Right cardiac atrium (tissue), 5 donors: ENCODE measurements around the gene PAPSS2. TPM values are rescaled to one million over a fixed set of nuclear protein-coding genes. Genes with fewer than 3 reads are reported as not detected.
"Not testable (repeated sequence)": the region's sequence is repeated elsewhere in the genome, so short reads cannot be mapped to it uniquely, and the experiment has no call there.

Experiments used
- ATAC-seq, 2 donors: fragments of 200-7000 bp; cut with Tn5 transposase; one replicate each; pipeline versions ENCODE4 v1.8.0 to v1.9.1; 2020; ENCODE audit warnings: moderate library complexity in 2 of 2, mild to moderate bottlenecking in 1 of 2
- DNase-seq, 3 donors: peaks; one replicate each; pipeline ENCODE4 v3.0.0-alpha.2; 2020
- H3K27ac ChIP-seq: one replicate; pipeline ENCODE4 v1.5.1; 2013; ENCODE audit warnings: mild to moderate bottlenecking, low read length, control low read depth, moderate library complexity
- H3K27me3 ChIP-seq: one replicate; pipeline ENCODE4 v1.6.1; 2013; ENCODE audit not compliant: control insufficient read depth, insufficient read depth
- H3K4me1 ChIP-seq: one replicate; pipeline ENCODE4 v1.6.1; 2013; ENCODE audit warnings: low read length; ENCODE audit not compliant: control insufficient read depth, insufficient read depth
- H3K4me3 ChIP-seq: one replicate; pipeline ENCODE4 v1.5.1; 2013; ENCODE audit warnings: low read length, control low read depth
- H3K9me3 ChIP-seq: one replicate; pipeline ENCODE4 v1.6.1; 2013; ENCODE audit warnings: low read length; ENCODE audit not compliant: control insufficient read depth
- WGBS: extraction: QIAGEN DNeasy Blood & Tissue Kit; methylation state at CpG from one replicate; pipeline ENCODE4 v1.1.7; 2013; 5-methylcytosine and 5-hydroxymethylcytosine counted together
- intact Hi-C, 4 donors: fragments of 100-400 bp; cut with DNase I; formaldehyde crosslinking; loops; one replicate each; pipeline versions ENCODE4 v1.11.0 to v1.14.0; 2022 to 2023
- polyA plus RNA-seq: library from polyadenylated mRNA; stranded (reverse); fragments of 200-250 nt; gene quantifications from one replicate; pipeline ENCODE4 v1.2.3, GENCODE V29; 2013
- total RNA-seq, 4 donors: library from RNA; stranded (reverse); fragmentation: NEBNext Ultra II Directional; extraction: Animal tissue kit (Norgen Biotek cat#: 25700); gene quantifications; one replicate each; pipeline ENCODE4 v1.2.1, GENCODE V29; 2021
- donor health status: healthy with polysubstance abuse.
- donor health status: DM: no; HTN: yes; CAD: no.
- donor health status: DM: no; HTN: no; CAD: no.
- donor health status: DM: no; HTN: yes; CAD: no; lungs with severe emphysema.
- donor health status: DM: yes; HTN: yes; CAD: no.

Gene PAPSS2
- total and polyA plus RNA-seq, 5 donors = 5.0 to 15.9 (median 13.9) TPM

- DNase-seq (peak in 2 of 3 donors; percentile 22 to 67), ATAC-seq (peak; percentile 81 to 83)
- Histone ChIP-seq H3K4me3 (no peak overlapping the region), H3K27ac (peak overlapping the region; percentile 42), H3K9me3 (no peaks in the 10 kb centered on the region), H3K4me1 (peaks cover 8% of the 10 kb centered on the region), H3K27me3 (no peaks in the 10 kb centered on the region)
- intact Hi-C loops = loop anchor here (2.0 to 10.0 kb wide), 6 partner anchors 76 to 203 kb away; partner anchors contain the start of gene PAPSS2 (in 2 of the 4)
- 36% methylated on average over 7 of the region's 7 CpGs for WGBS
Measured at GRCh38 chr10:87734987-87735827, 75.5 kb downstream of the PAPSS2 start.

- intact Hi-C loops = loop anchor here in 3 of 4 donors (5.0 to 10.0 kb wide), 3 partner anchors 81 to 206 kb away; partner anchors contain the start of gene PAPSS2 (in 1 of the 3)
- not testable (repeated sequence) for ATAC-seq, H3K27me3 ChIP-seq, H3K9me3 ChIP-seq, H3K4me1 ChIP-seq, H3K27ac ChIP-seq, H3K4me3 ChIP-seq, DNase-seq
- WGBS = 100% methylated on average over 1 of the region's 1 CpG
Measured at GRCh38 chr10:87738253-87738652, 78.6 kb downstream of the PAPSS2 start.

GRCh38 chr10:87739703-87740102 lies 80.0 kb downstream of the PAPSS2 start:
- Histone ChIP-seq H3K4me1 (peaks cover 4% of the 10 kb centered on the region), H3K9me3 (no peaks in the 10 kb centered on the region), H3K27me3 (no peaks in the 10 kb centered on the region), H3K4me3 (no peak overlapping the region), H3K27ac (no peak overlapping the region)
- DNase-seq (no peak), ATAC-seq (no peak)
- WGBS = 83% methylated on average over 4 of the region's 4 CpGs
- intact Hi-C loops = loop anchor here in 3 of 4 donors (5.0 to 10.0 kb wide), 3 partner anchors 82 to 207 kb away; partner anchors contain the start of gene PAPSS2 (in 1 of the 3)

GRCh38 chr10:87740254-87740655 lies 80.6 kb downstream of the PAPSS2 start:
- no peaks in the 10 kb centered on the region for H3K4me1 ChIP-seq
- DNase-seq (no peak), ATAC-seq (peak in 1 of 2 donors; percentile 51)
- H3K4me3 ChIP-seq = no peak overlapping the region
- H3K9me3 ChIP-seq = no peaks in the 10 kb centered on the region
- intact Hi-C loops = no loop called here
- no peaks in the 10 kb centered on the region for H3K27me3 ChIP-seq
- H3K27ac ChIP-seq = no peak overlapping the region

- H3K4me1 ChIP-seq, H3K4me3 ChIP-seq, intact Hi-C loops, H3K27ac ChIP-seq, H3K9me3 ChIP-seq, H3K27me3 ChIP-seq: not testable (repeated sequence)
- WGBS = 94% methylated on average over 18 of the region's 18 CpGs
- DNase-seq (peak; percentile 22 to 57 (median 52)), ATAC-seq (peak; percentile 22)
Measured at GRCh38 chr10:87742992-87743610, 83.4 kb downstream of the PAPSS2 start.

GRCh38 chr10:87744606-87745005 lies 84.9 kb downstream of the PAPSS2 start:
- intact Hi-C loops = no loop called here
- H3K4me1 ChIP-seq = no peaks in the 10 kb centered on the region
- H3K27me3 ChIP-seq = no peaks in the 10 kb centered on the region
- H3K9me3 ChIP-seq = no peaks in the 10 kb centered on the region
- H3K4me3 ChIP-seq = no peak overlapping the region
- DNase-seq (no peak), ATAC-seq (no peak)
- no peak overlapping the region for H3K27ac ChIP-seq
- WGBS = 93% methylated on average over 2 of the region's 2 CpGs

GRCh38 chr10:87746911-87747310 lies 87.2 kb downstream of the PAPSS2 start:
- Histone ChIP-seq H3K4me3 (no peak overlapping the region), H3K27me3 (no peaks in the 10 kb centered on the region), H3K9me3 (no peaks in the 10 kb centered on the region), H3K27ac (no peak overlapping the region), H3K4me1 (no peaks in the 10 kb centered on the region)
- no peak for DNase-seq
- intact Hi-C loops = no loop called here
- WGBS = 65% methylated on average over 4 of the region's 4 CpGs
- no peak for ATAC-seq

- H3K27ac ChIP-seq, H3K4me1 ChIP-seq, H3K4me3 ChIP-seq, DNase-seq, intact Hi-C loops, H3K9me3 ChIP-seq, ATAC-seq, H3K27me3 ChIP-seq: not testable (repeated sequence)
- WGBS = 94% methylated on average over 4 of the region's 4 CpGs
Measured at GRCh38 chr10:87748244-87748643, 88.6 kb downstream of the PAPSS2 start.

GRCh38 chr10:87750001-87750671 lies 90.5 kb downstream of the PAPSS2 start:
- DNase-seq (no peak), ATAC-seq (peak; percentile 36)
- H3K4me3 ChIP-seq = no peak overlapping the region
- no peaks in the 10 kb centered on the region for H3K27me3 ChIP-seq
- H3K9me3 ChIP-seq = no peaks in the 10 kb centered on the region
- no peak overlapping the region for H3K27ac ChIP-seq
- H3K4me1 ChIP-seq = no peaks in the 10 kb centered on the region
- 58% methylated on average over 5 of the region's 5 CpGs for WGBS
- intact Hi-C loops = no loop called here

- no peak for DNase-seq
- intact Hi-C loops = no loop called here
- Histone ChIP-seq H3K9me3 (no peaks in the 10 kb centered on the region), H3K27ac (no peak overlapping the region), H3K4me3 (no peak overlapping the region), H3K27me3 (no peaks in the 10 kb centered on the region), H3K4me1 (no peaks in the 10 kb centered on the region)
- ATAC-seq = no peak
Measured at GRCh38 chr10:87750817-87751216, 91.1 kb downstream of the PAPSS2 start.

- intact Hi-C loops = no loop called here
- Histone ChIP-seq H3K27ac (no peak overlapping the region), H3K9me3 (no peaks in the 10 kb centered on the region), H3K27me3 (no peaks in the 10 kb centered on the region), H3K4me3 (no peak overlapping the region), H3K4me1 (no peaks in the 10 kb centered on the region)
- no peak for DNase-seq
- WGBS = 94% methylated on average over 2 of the region's 2 CpGs
- ATAC-seq = no peak
Measured at GRCh38 chr10:87751274-87751673, 91.6 kb downstream of the PAPSS2 start.
